DND-41 (cell line): ENCODE data around the gene ZNG1A.

Source experiments
- EZH2 ChIP-seq: IDR thresholded peaks from 3 replicates; pipeline ENCODE4 v1.6.1; 2012; ENCODE audit warnings: borderline replicate concordance, low read depth, mild to moderate bottlenecking, moderate library complexity, low read length, inconsistent platforms; ENCODE audit not compliant: severe bottlenecking
- TF ChIP-seq, protein P1 (sequence below): IDR thresholded peaks from 2 replicates; pipeline ENCODE4 v1.5.1; 2012; ENCODE audit warnings: borderline replicate concordance, low read length, moderate library complexity, mild to moderate bottlenecking; ENCODE audit not compliant: poor library complexity, severe bottlenecking; ENCODE audit errors: extremely low read depth

DNA sequence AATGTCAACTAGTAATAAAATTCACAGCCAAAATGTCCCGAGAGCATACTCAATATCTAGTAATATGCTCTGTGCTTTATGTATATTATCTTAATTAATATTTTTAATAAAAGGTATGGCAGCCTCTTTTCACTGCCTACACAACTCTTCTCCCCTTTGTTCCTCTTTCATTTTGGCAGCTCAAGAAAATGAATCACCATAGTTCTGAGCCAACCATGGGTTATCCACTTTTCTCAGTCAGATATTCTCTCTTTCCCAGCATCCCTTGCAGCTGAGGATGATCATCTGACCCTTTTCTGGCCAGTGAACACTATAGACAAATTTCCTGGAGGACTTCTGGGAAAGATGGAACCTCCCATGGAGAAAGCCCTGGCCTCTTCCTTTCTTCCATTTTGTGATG lies 27.6 kb upstream of the ZNG1A start:
- TF ChIP-seq, protein P1, sequence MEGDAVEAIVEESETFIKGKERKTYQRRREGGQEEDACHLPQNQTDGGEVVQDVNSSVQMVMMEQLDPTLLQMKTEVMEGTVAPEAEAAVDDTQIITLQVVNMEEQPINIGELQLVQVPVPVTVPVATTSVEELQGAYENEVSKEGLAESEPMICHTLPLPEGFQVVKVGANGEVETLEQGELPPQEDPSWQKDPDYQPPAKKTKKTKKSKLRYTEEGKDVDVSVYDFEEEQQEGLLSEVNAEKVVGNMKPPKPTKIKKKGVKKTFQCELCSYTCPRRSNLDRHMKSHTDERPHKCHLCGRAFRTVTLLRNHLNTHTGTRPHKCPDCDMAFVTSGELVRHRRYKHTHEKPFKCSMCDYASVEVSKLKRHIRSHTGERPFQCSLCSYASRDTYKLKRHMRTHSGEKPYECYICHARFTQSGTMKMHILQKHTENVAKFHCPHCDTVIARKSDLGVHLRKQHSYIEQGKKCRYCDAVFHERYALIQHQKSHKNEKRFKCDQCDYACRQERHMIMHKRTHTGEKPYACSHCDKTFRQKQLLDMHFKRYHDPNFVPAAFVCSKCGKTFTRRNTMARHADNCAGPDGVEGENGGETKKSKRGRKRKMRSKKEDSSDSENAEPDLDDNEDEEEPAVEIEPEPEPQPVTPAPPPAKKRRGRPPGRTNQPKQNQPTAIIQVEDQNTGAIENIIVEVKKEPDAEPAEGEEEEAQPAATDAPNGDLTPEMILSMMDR: no peak
- no peak for TF ChIP-seq EZH2
